CD4-positive, CD25-positive, alpha-beta regulatory T cell (primary cell): ENCODE measurements around the gene IFNG-AS1. TPM values are rescaled to one million over a fixed set of nuclear protein-coding genes. Genes with fewer than 3 reads are reported as not detected.

ENCODE experiments used
- ATAC-seq, 2 donors: fragments of 150-1000 bp; cut with Tn5 transposase; one replicate each; pipeline ENCODE4 v1.10.0; 2021; ENCODE audit warnings: low read depth in 2 of 2, moderate number of reproducible peaks in 2 of 2, moderate library complexity in 1 of 2
- DNase-seq, 3 donors: peaks; one replicate each; pipeline versions ENCODE4 v3.0.0 to v3.0.0-alpha.2; 2012 to 2022; ENCODE audit warnings: mixed read lengths in 1 of 3
- H3K27ac ChIP-seq: one replicate; pipeline ENCODE4 v1.7.0; 2013; ENCODE audit warnings: mild to moderate bottlenecking, low read length; ENCODE audit not compliant: insufficient read depth, poor library complexity, severe bottlenecking
- H3K27me3 ChIP-seq: one replicate; pipeline ENCODE4 v1.7.0; 2013; ENCODE audit warnings: low read length; ENCODE audit not compliant: control insufficient read depth, insufficient read depth
- H3K36me3 ChIP-seq: one replicate; pipeline ENCODE4 v1.7.0; 2013; ENCODE audit warnings: mild to moderate bottlenecking, low read length, moderate library complexity; ENCODE audit not compliant: control insufficient read depth, insufficient read depth
- H3K4me1 ChIP-seq: 2 replicates; pipeline ENCODE4 v1.7.0; 2013; ENCODE audit warnings: mild to moderate bottlenecking, low read length; ENCODE audit not compliant: insufficient read depth, control insufficient read depth, poor library complexity, severe bottlenecking
- H3K4me3 ChIP-seq: one replicate; pipeline ENCODE4 v1.7.0; 2013; ENCODE audit warnings: low read depth, mild to moderate bottlenecking, low read length, moderate library complexity
- H3K9me3 ChIP-seq, 2 experiments: 1 replicate in 1 of 2; 2 replicates in 1 of 2; pipeline ENCODE4 v1.7.0; 2013; ENCODE audit warnings: low read length in 2 of 2, mild to moderate bottlenecking in 1 of 2, moderate library complexity in 1 of 2; ENCODE audit not compliant: control insufficient read depth in 2 of 2
- H3K27ac Mint-ChIP-seq, 3 donors: one replicate each; pipeline ENCODE4 v1.8.0; 2020 to 2022; ENCODE audit warnings: mild to moderate bottlenecking in 3 of 3, mixed read lengths in 3 of 3, moderate library complexity in 2 of 3
- H3K27me3 Mint-ChIP-seq: one replicate; pipeline ENCODE4 v1.8.0; 2022; ENCODE audit warnings: mild to moderate bottlenecking, mixed read lengths
- H3K36me3 Mint-ChIP-seq: one replicate; pipeline ENCODE4 v1.8.0; 2020; ENCODE audit warnings: mixed read lengths
- H3K4me1 Mint-ChIP-seq, 4 donors: one replicate each; pipeline ENCODE4 v1.8.0; 2020 to 2022; ENCODE audit warnings: mixed read lengths in 4 of 4, mild to moderate bottlenecking in 1 of 4
- H3K4me3 Mint-ChIP-seq, 4 donors: one replicate each; pipeline ENCODE4 v1.8.0; 2020 to 2022; ENCODE audit warnings: mild to moderate bottlenecking in 4 of 4, mixed read lengths in 4 of 4, moderate library complexity in 3 of 4
- H3K9me3 Mint-ChIP-seq, 7 donors: one replicate each; pipeline ENCODE4 v1.8.0; 2020 to 2022; ENCODE audit warnings: mixed read lengths in 7 of 7, mild to moderate bottlenecking in 3 of 7, moderate library complexity in 2 of 7
- polyA plus RNA-seq, 4 donors: library from polyadenylated mRNA; unstranded; fragments of 300-500 nt; fragmentation: Illumina TruSeq; gene quantifications; one replicate each; pipeline ENCODE4 v1.2.3, GENCODE V29; 2021
- total RNA-seq: library from RNA; stranded (reverse); gene quantifications from one replicate; pipeline ENCODE4 v1.2.3, GENCODE V29; 2022

IFNG-AS1 gene
- total and polyA plus RNA-seq, 5 donors from 2014 or later = 0.24 to 9.3 (median 2.5) TPM

DNA sequence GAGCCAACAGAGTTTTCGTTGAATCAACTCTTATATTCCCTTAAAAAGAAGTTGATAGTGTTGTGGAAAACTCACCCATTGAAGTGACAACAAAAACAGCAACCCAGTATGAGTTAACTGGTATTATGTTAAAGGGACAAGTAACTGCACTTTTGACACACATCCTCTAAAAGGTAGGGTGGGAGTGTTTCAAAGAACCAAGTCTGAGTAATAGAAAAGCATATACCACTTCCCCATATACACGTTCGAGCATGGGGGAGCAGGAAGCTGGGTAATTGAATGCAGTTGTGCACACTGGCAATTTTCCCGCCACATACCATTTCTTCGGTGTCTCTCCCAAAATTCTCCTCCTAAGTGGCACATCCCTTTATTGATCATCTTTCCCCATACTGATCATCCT lies 31.5 kb downstream of the IFNG-AS1 start:
- no peaks in the 10 kb centered on the region for H3K27me3 ChIP-seq
- H3K4me3 ChIP-seq = no peak overlapping the region
- H3K9me3 ChIP-seq = no peaks in the 10 kb centered on the region
- H3K4me1 Mint-ChIP-seq = no peaks in the 10 kb centered on the region
- DNase-seq (no peak), ATAC-seq (no peak)
- no peaks in the 10 kb centered on the region for H3K36me3 ChIP-seq
- H3K27me3 Mint-ChIP-seq = peaks cover 4% of the 10 kb centered on the region
- no peak overlapping the region for H3K27ac ChIP-seq
- no peak overlapping the region for H3K4me3 Mint-ChIP-seq
- H3K36me3 Mint-ChIP-seq = peaks cover 3% of the 10 kb centered on the region
- no peaks in the 10 kb centered on the region for H3K4me1 ChIP-seq
- H3K27ac Mint-ChIP-seq = no peak overlapping the region
- H3K9me3 Mint-ChIP-seq = peaks cover 0 to 5% (median 0%) of the 10 kb centered on the region in 7 donors

DNA sequence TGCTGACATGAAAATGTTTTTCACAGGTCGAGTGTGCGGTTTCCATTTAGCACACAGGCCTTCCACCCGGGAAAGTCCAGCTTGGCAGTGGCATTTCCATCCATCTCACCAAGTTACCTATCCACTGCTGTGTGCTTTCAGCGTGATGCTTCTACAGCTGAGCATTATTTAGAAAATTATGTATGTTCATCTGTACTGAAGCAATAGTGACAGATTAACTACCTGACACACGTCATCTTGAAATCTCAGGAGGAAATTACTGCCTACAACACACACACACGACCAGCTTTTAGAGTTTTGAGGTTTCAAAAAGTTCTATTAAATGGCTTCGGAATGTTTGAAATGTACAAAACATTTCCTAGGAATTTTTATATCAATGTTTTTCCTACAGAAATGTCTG lies 39.4 kb downstream of the IFNG-AS1 start:
- ATAC-seq (no peak), DNase-seq (no peak)
- Histone ChIP-seq H3K9me3 (no peaks in the 10 kb centered on the region), H3K36me3 (no peaks in the 10 kb centered on the region), H3K4me1 (peaks cover 12% of the 10 kb centered on the region), H3K27me3 (no peaks in the 10 kb centered on the region), H3K4me3 (no peak overlapping the region), H3K27ac (no peak overlapping the region)
- H3K27ac Mint-ChIP-seq = no peak overlapping the region
- H3K27me3 Mint-ChIP-seq = peaks cover 7% of the 10 kb centered on the region
- H3K36me3 Mint-ChIP-seq = peaks cover 3% of the 10 kb centered on the region
- H3K9me3 Mint-ChIP-seq = peaks cover 0 to 8% (median 2%) of the 10 kb centered on the region in 7 donors
- no peak overlapping the region for H3K4me3 Mint-ChIP-seq
- peaks cover 4 to 27% (median 17%) of the 10 kb centered on the region in 4 donors for H3K4me1 Mint-ChIP-seq

DNA sequence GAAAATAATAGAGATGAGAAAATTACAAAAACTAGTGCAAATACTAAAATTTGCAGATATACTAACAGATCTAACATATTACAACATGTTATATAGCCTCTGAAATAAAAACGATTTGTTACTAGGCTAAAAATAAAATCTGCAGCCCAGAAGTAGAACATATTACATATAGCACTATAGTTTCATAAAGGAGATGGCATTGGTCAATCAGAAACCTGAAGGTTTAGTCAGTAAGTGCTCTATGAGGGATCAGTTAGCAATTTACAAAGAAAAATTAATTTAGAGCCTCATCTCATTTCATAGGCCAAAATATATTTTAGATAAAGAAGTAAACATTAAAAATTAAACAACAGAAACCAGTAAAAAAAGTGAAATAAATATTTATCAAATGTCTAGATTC lies 41.0 kb downstream of the IFNG-AS1 start:
- Histone ChIP-seq H3K4me1 (peaks cover 12% of the 10 kb centered on the region), H3K9me3 (no peaks in the 10 kb centered on the region), H3K27me3 (no peaks in the 10 kb centered on the region), H3K4me3 (no peak overlapping the region), H3K27ac (no peak overlapping the region), H3K36me3 (no peaks in the 10 kb centered on the region)
- H3K9me3 Mint-ChIP-seq = peaks cover 0 to 5% (median 2%) of the 10 kb centered on the region in 7 donors
- ATAC-seq (no peak), DNase-seq (no peak)
- peaks cover 3% of the 10 kb centered on the region for H3K36me3 Mint-ChIP-seq
- H3K27ac Mint-ChIP-seq = no peak overlapping the region
- peaks cover 4 to 27% (median 17%) of the 10 kb centered on the region in 4 donors for H3K4me1 Mint-ChIP-seq
- peak overlapping the region in 1 of 4 donors; percentile 1 for H3K4me3 Mint-ChIP-seq
- H3K27me3 Mint-ChIP-seq = peaks cover 4% of the 10 kb centered on the region

- Mint-ChIP-seq H3K27me3 (peaks cover 4% of the 10 kb centered on the region), H3K27ac (peak overlapping the region in 1 of 3 donors; percentile 80), H3K36me3 (peaks cover 3% of the 10 kb centered on the region), H3K4me1 (peaks cover 4 to 27% (median 17%) of the 10 kb centered on the region in 4 donors), H3K4me3 (no peak overlapping the region), H3K9me3 (peaks cover 0 to 5% (median 2%) of the 10 kb centered on the region in 7 donors)
- Histone ChIP-seq H3K36me3 (no peaks in the 10 kb centered on the region), H3K27me3 (no peaks in the 10 kb centered on the region), H3K9me3 (no peaks in the 10 kb centered on the region), H3K4me1 (peaks cover 12% of the 10 kb centered on the region), H3K4me3 (no peak overlapping the region), H3K27ac (no peak overlapping the region)
- DNase-seq (no peak), ATAC-seq (no peak)
These were observed 41.9 kb downstream of the IFNG-AS1 start for GRCh38 chr12:68031174-68031573.

GRCh38 chr12:68031881-68032739 lies 42.9 kb downstream of the IFNG-AS1 start:
- H3K36me3 ChIP-seq = no peaks in the 10 kb centered on the region
- peaks cover 12% of the 10 kb centered on the region for H3K4me1 ChIP-seq
- Mint-ChIP-seq H3K36me3 (peaks cover 3% of the 10 kb centered on the region), H3K4me1 (peaks cover 4 to 27% (median 18%) of the 10 kb centered on the region in 4 donors), H3K27ac (peak overlapping the region; percentile 20 to 80 (median 72)), H3K27me3 (peaks cover 4% of the 10 kb centered on the region), H3K9me3 (peaks cover 0 to 5% (median 2%) of the 10 kb centered on the region in 7 donors), H3K4me3 (peak overlapping the region; percentile 3 to 78 (median 74))
- H3K4me3 ChIP-seq = peak overlapping the region; percentile 64
- ATAC-seq (no peak), DNase-seq (peak in 1 of 3 donors; percentile 27)
- H3K27me3 ChIP-seq = no peaks in the 10 kb centered on the region
- no peak overlapping the region for H3K27ac ChIP-seq
- H3K9me3 ChIP-seq = no peaks in the 10 kb centered on the region

DNA sequence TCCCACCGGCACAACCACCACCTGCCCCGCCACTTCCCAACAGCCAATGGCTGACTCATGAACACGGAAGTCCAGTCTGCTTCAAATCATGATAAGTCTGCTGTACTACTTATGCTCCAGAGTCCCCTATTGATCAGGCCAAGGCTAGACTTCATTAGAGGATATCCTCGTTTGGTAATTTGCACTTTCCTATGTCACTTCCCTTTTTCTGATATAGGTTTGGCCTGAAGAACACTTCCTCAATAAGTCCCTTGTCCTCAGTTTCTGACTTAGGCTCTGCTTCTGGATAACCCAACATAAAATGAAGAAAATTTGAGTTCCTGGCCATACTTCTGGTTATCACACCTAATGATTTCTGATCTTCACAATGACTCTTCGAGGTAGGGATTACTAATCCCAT lies 45.3 kb downstream of the IFNG-AS1 start:
- Histone ChIP-seq H3K4me1 (peaks cover 12% of the 10 kb centered on the region), H3K4me3 (no peak overlapping the region), H3K27me3 (no peaks in the 10 kb centered on the region), H3K27ac (no peak overlapping the region), H3K9me3 (no peaks in the 10 kb centered on the region), H3K36me3 (no peaks in the 10 kb centered on the region)
- H3K27ac Mint-ChIP-seq = no peak overlapping the region
- ATAC-seq (no peak), DNase-seq (no peak)
- no peak overlapping the region for H3K4me3 Mint-ChIP-seq
- H3K9me3 Mint-ChIP-seq = no peaks in the 10 kb centered on the region
- no peaks in the 10 kb centered on the region for H3K27me3 Mint-ChIP-seq
- H3K4me1 Mint-ChIP-seq = peaks cover 4 to 22% (median 17%) of the 10 kb centered on the region in 4 donors
- H3K36me3 Mint-ChIP-seq = no peaks in the 10 kb centered on the region

DNA sequence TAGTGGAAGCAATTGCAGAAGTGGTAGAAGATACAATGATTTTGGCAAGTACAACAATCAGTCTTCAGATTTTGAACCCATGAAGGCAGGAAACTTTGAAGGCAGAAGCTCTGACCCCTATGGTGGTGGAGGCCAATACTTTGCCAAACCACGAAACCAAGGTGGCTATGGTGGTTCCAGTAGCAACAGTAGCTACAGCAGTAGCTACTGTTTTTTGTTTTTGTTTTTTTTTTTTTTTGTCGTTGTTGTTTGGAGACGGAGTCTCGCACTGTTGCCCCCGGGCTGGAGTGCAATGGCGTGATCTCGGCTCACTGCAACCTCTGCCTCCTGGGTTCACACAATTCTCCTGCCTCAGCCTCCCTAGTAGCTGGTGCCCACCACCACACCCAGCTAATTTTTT lies 47.4 kb downstream of the IFNG-AS1 start:
- Mint-ChIP-seq H3K9me3 (no peaks in the 10 kb centered on the region), H3K27me3 (no peaks in the 10 kb centered on the region), H3K4me1 (peaks cover 8 to 24% (median 18%) of the 10 kb centered on the region in 4 donors), H3K27ac (peak overlapping the region in 1 of 3 donors; percentile 50), H3K36me3 (no peaks in the 10 kb centered on the region), H3K4me3 (no peak overlapping the region)
- Histone ChIP-seq H3K27ac (no peak overlapping the region), H3K4me1 (peaks cover 10% of the 10 kb centered on the region), H3K9me3 (no peaks in the 10 kb centered on the region), H3K36me3 (no peaks in the 10 kb centered on the region), H3K27me3 (no peaks in the 10 kb centered on the region), H3K4me3 (no peak overlapping the region)
- ATAC-seq (no peak), DNase-seq (no peak)
